HepG2 (cell line): Measurements from ENCODE around the gene KCTD13. TPM values are rescaled to one million over a fixed set of nuclear protein-coding genes. Genes with fewer than 3 reads are reported as not detected.

Experiments
- ARNTL ChIP-seq: sonication (generic); formaldehyde crosslinking; IDR thresholded peaks from 2 replicates; pipeline ENCODE4 v1.4.0; 2020; ENCODE audit warnings: mild to moderate bottlenecking, missing genetic modification reagents
- DNMT3B ChIP-seq: conservative IDR thresholded peaks from 2 replicates; pipeline ENCODE4 v1.6.1; 2016; ENCODE audit warnings: missing biosample characterization, control low read depth
- HDAC6 ChIP-seq: fragments of 200-600 bp; sonication (generic); IDR thresholded peaks from 2 replicates; pipeline ENCODE4 v1.7.0; 2017; ENCODE audit warnings: mild to moderate bottlenecking, antibody characterized with exemption, low read length, low read depth
- MATR3 ChIP-seq: sonication (generic); formaldehyde crosslinking; IDR thresholded peaks from 2 replicates; pipeline ENCODE4 v1.4.0; 2020; ENCODE audit warnings: missing genetic modification reagents
- MEIS1 ChIP-seq: sonication (generic); formaldehyde crosslinking; IDR thresholded peaks from 2 replicates; pipeline ENCODE4 v1.9.0; 2021; ENCODE audit warnings: mild to moderate bottlenecking, missing genetic modification reagents, moderate library complexity, borderline replicate concordance
- NFKBIZ ChIP-seq: IDR thresholded peaks from 2 replicates; pipeline ENCODE4 v1.6.1; 2018; ENCODE audit warnings: missing genetic modification reagents, missing compliant biosample characterization
- NR2C2 ChIP-seq: sonication (generic); formaldehyde crosslinking; IDR thresholded peaks from 2 replicates; pipeline ENCODE4 v1.4.0; 2020; ENCODE audit warnings: missing genetic modification reagents, mild to moderate bottlenecking, moderate library complexity, borderline replicate concordance
- NR3C1 ChIP-seq: sonication (generic); formaldehyde crosslinking; IDR thresholded peaks from 2 replicates; pipeline ENCODE4 v1.4.0; 2020; ENCODE audit warnings: missing genetic modification reagents
- PCBP2 ChIP-seq: fragments of 200-400 bp; formaldehyde crosslinking; optimal IDR thresholded peaks from 2 replicates; pipeline ENCODE3; 2018; ENCODE audit warnings: low read length, low read depth; ENCODE audit not compliant: poor library complexity, severe bottlenecking
- RFX5 ChIP-seq: IDR thresholded peaks from 2 replicates; pipeline ENCODE4 v1.6.1; 2011; ENCODE audit warnings: low read depth, low read length, improper control_type of control experiment
- TAF1 ChIP-seq: sonication (generic); formaldehyde crosslinking; IDR thresholded peaks from 2 replicates; pipeline ENCODE4 v1.4.0; 2020; ENCODE audit warnings: missing genetic modification reagents
- ZNF274 ChIP-seq: sonication (generic); formaldehyde crosslinking; IDR thresholded peaks from 2 replicates; pipeline ENCODE4 v1.5.1; 2020; ENCODE audit warnings: mild to moderate bottlenecking, missing genetic modification reagents
- ZNF543 ChIP-seq: sonication (generic); formaldehyde crosslinking; IDR thresholded peaks from 2 replicates; pipeline ENCODE4 v1.4.0; 2020; ENCODE audit warnings: mild to moderate bottlenecking, missing genetic modification reagents
- ZNF616 ChIP-seq: sonication (generic); formaldehyde crosslinking; IDR thresholded peaks from 2 replicates; pipeline ENCODE4 v1.5.0; 2020; ENCODE audit warnings: low read depth, mild to moderate bottlenecking, missing genetic modification reagents
- ZNF747 ChIP-seq: sonication (generic); formaldehyde crosslinking; IDR thresholded peaks from 2 replicates; pipeline ENCODE4 v1.8.1; 2023; ENCODE audit warnings: missing genetic modification reagents, mild to moderate bottlenecking, borderline replicate concordance
- polyA plus RNA-seq, 8 experiments: library from polyadenylated mRNA; depleted of rRNA in 3 of 8; stranded (reverse) in 7 of 8; unstranded in 1 of 8; fragments of >200 nt; fragmentation: Illumina TruSeq in 4 of 8; extraction: Trizol in 4 of 8; gene quantifications; 2 replicates each; pipeline versions ENCODE4 v1.2.1 to v1.2.3, GENCODE V29; 2011 to 2016; ENCODE audit warnings: low read depth in 4 of 8, missing spikeins in 1 of 8, mixed read lengths in 1 of 8; ENCODE audit not compliant: insufficient read depth in 1 of 8
- total RNA-seq, 5 experiments: library from RNA; depleted of rRNA; stranded (reverse); fragments of >200 nt; fragmentation: Illumina TruSeq; extraction: Trizol; gene quantifications; 2 replicates each; pipeline ENCODE4 v1.2.3, GENCODE V29; 2016; ENCODE audit warnings: low read depth in 1 of 5
- TF ChIP-seq, protein P1 (sequence below): sonication (generic); formaldehyde crosslinking; IDR thresholded peaks from 2 replicates; pipeline ENCODE4 v1.4.0; 2020; ENCODE audit warnings: missing genetic modification reagents, mild to moderate bottlenecking, borderline replicate concordance
- TF ChIP-seq, protein P2 (sequence below), 2 experiments: IDR thresholded peaks; 2 replicates each; pipeline ENCODE4 v1.6.1; 2011 to 2012; ENCODE audit warnings: low read length in 2 of 2, borderline replicate concordance in 1 of 2, low read depth in 1 of 2, mild to moderate bottlenecking in 1 of 2, moderate library complexity in 1 of 2
- TF ChIP-seq, protein P3 (sequence below): sonication (generic); formaldehyde crosslinking; IDR thresholded peaks from 2 replicates; pipeline ENCODE4 v1.4.0; 2020; ENCODE audit warnings: missing genetic modification reagents; ENCODE audit errors: not compliant biosample characterization

KCTD13 gene
- total and polyA plus RNA-seq, 2 of the 13 experiments (the other 11 are each of a cell fraction or from before 2014, with no cell fraction given): 6.3 to 14.7 TPM

GRCh38 chr16:29973384-29974246, 47.6 kb upstream of the KCTD13 start, which contains the start of gene TAOK2 (continued):
- TF ChIP-seq, protein P1, sequence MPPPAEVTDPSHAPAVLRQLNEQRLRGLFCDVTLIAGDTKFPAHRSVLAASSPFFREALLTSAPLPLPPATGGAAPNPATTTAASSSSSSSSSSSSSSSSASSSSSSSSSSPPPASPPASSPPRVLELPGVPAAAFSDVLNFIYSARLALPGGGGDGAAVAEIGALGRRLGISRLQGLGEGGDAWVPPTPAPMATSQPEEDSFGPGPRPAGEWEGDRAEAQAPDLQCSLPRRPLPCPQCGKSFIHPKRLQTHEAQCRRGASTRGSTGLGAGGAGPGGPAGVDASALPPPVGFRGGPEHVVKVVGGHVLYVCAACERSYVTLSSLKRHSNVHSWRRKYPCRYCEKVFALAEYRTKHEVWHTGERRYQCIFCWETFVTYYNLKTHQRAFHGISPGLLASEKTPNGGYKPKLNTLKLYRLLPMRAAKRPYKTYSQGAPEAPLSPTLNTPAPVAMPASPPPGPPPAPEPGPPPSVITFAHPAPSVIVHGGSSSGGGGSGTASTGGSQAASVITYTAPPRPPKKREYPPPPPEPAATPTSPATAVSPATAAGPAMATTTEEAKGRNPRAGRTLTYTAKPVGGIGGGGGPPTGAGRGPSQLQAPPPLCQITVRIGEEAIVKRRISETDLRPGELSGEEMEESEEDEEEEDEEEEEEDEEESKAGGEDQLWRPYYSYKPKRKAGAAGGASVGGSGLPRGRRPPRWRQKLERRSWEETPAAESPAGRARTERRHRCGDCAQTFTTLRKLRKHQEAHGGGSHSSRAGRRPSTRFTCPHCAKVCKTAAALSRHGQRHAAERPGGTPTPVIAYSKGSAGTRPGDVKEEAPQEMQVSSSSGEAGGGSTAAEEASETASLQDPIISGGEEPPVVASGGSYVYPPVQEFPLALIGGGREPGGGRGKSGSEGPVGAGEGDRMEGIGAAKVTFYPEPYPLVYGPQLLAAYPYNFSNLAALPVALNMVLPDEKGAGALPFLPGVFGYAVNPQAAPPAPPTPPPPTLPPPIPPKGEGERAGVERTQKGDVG (CRISPR knock-in tag): peak; percentile 72; the same call in 1 of the 2 replicates
- TF ChIP-seq RFX5 (peak; percentile 99), MATR3 (no peak), ARNTL (CRISPR knock-in tag) (peak; percentile 88), DNMT3B (CRISPR knock-in tag) (0 out of 2 replicates have a peak, but pooled peaks have one; percentile 9), ZNF274 (CRISPR knock-in tag) (peak; percentile 75; the same call in 1 of the 2 replicates), PCBP2 (no peak), ZNF616 (CRISPR knock-in tag) (peak; percentile 70; the same call in 1 of the 2 replicates), NR2C2 (CRISPR knock-in tag) (peak; percentile 53; the same call in 1 of the 2 replicates), TAF1 (CRISPR knock-in tag) (peak; percentile 83), HDAC6 (no peak), NFKBIZ (0 out of 2 replicates have a peak, but pooled peaks have one; percentile 4), ZNF747 (peak; percentile 84), NR3C1 (no peak), ZNF543 (CRISPR knock-in tag) (peak; percentile 71; the same call in 1 of the 2 replicates), MEIS1 (CRISPR knock-in tag) (peak; percentile 99)
- TF ChIP-seq, protein P2, sequence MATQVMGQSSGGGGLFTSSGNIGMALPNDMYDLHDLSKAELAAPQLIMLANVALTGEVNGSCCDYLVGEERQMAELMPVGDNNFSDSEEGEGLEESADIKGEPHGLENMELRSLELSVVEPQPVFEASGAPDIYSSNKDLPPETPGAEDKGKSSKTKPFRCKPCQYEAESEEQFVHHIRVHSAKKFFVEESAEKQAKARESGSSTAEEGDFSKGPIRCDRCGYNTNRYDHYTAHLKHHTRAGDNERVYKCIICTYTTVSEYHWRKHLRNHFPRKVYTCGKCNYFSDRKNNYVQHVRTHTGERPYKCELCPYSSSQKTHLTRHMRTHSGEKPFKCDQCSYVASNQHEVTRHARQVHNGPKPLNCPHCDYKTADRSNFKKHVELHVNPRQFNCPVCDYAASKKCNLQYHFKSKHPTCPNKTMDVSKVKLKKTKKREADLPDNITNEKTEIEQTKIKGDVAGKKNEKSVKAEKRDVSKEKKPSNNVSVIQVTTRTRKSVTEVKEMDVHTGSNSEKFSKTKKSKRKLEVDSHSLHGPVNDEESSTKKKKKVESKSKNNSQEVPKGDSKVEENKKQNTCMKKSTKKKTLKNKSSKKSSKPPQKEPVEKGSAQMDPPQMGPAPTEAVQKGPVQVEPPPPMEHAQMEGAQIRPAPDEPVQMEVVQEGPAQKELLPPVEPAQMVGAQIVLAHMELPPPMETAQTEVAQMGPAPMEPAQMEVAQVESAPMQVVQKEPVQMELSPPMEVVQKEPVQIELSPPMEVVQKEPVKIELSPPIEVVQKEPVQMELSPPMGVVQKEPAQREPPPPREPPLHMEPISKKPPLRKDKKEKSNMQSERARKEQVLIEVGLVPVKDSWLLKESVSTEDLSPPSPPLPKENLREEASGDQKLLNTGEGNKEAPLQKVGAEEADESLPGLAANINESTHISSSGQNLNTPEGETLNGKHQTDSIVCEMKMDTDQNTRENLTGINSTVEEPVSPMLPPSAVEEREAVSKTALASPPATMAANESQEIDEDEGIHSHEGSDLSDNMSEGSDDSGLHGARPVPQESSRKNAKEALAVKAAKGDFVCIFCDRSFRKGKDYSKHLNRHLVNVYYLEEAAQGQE (IDR thresholded peaks at IDR 0.05; ENCODE audit: borderline replicate concordance in 1 of 2, low read depth in 1 of 2, low read length in 2 of 2): peak in 1 of 2 experiments; percentile 36; a peak in 1 of 4 replicates
- TF ChIP-seq, protein P3, sequence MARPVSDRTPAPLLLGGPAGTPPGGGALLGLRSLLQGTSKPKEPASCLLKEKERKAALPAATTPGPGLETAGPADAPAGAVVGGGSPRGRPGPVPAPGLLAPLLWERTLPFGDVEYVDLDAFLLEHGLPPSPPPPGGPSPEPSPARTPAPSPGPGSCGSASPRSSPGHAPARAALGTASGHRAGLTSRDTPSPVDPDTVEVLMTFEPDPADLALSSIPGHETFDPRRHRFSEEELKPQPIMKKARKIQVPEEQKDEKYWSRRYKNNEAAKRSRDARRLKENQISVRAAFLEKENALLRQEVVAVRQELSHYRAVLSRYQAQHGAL: no peak
